Activated T-helper 2 cell treated with anti-CD3 and anti-CD28 coated beads, Interferon-gamma antibody, Interleukin-2, Interleukin-4, amounts not matched to agents 10 μg/mL and 5 μg/mL and 100 μg/mL, durations not matched to agents 14 hours and 24 hours and 36 hours (primary cell): ENCODE measurements around the gene CCR2. TPM values are rescaled to one million over a fixed set of nuclear protein-coding genes. Genes with fewer than 3 reads are reported as not detected.
"Not testable (repeated sequence)": the region's sequence is repeated elsewhere in the genome, so short reads cannot be mapped to it uniquely, and the experiment has no call there.

Source experiments
- DNase-seq: peaks from one replicate; pipeline ENCODE4 v3.0.0; 2021; ENCODE audit warnings: low spot score
- H3K27ac Mint-ChIP-seq: one replicate; pipeline ENCODE4 v1.8.0; 2021; ENCODE audit warnings: mixed read lengths
- H3K27me3 Mint-ChIP-seq: one replicate; pipeline ENCODE4 v1.8.0; 2021; ENCODE audit warnings: low read depth, mixed read lengths
- H3K36me3 Mint-ChIP-seq: one replicate; pipeline ENCODE4 v1.8.0; 2021; ENCODE audit warnings: low read depth, mixed read lengths
- H3K4me1 Mint-ChIP-seq: one replicate; pipeline ENCODE4 v1.8.0; 2021; ENCODE audit warnings: low read depth, mixed read lengths
- H3K4me3 Mint-ChIP-seq: one replicate; pipeline ENCODE4 v1.8.0; 2021; ENCODE audit warnings: low read depth, mild to moderate bottlenecking, moderate library complexity, mixed read lengths
- H3K9me3 Mint-ChIP-seq: one replicate; pipeline ENCODE4 v1.8.0; 2021; ENCODE audit warnings: mixed read lengths
- intact Hi-C: fragments of 100-400 bp; cut with micrococcal nuclease; formaldehyde crosslinking; loops from one replicate; pipeline ENCODE4 v1.15.1; 2023
- total RNA-seq: library from RNA; stranded (reverse); gene quantifications from 2 replicates; pipeline ENCODE4 v1.2.3, GENCODE V29; 2022

Gene CCR2
- total RNA-seq = 1.1 TPM in 2 replicates

- H3K27ac Mint-ChIP-seq = peak within 1 kb of the TSS; percentile 33
- intact Hi-C loops = loop anchor here (1.0 to 2.0 kb wide), 4 partner anchors 16 to 146 kb away; partner anchors contain the start of genes CCR1 and CCR5
- peaks cover 67% of the 10 kb centered on the region for H3K4me1 Mint-ChIP-seq
Measured at GRCh38 chr3:46353647-46354410, at the start of gene CCR2. TSS of gene CCR2 (plus strand) at chr3:46354111. CDS start at chr3:46357528, 3,417 bp downstream.

GRCh38 chr3:46304739-46305138 is 49.2 kb upstream of the CCR2 start:
- intact Hi-C loops = no loop called here
- H3K27me3 Mint-ChIP-seq = peaks cover 53% of the 10 kb centered on the region
- H3K9me3 Mint-ChIP-seq = no peaks in the 10 kb centered on the region
- no peak overlapping the region for H3K27ac Mint-ChIP-seq
- H3K4me1 Mint-ChIP-seq = peaks cover 20% of the 10 kb centered on the region
- no peak for DNase-seq
- no peak overlapping the region for H3K4me3 Mint-ChIP-seq
- H3K36me3 Mint-ChIP-seq = no peaks in the 10 kb centered on the region

More at GRCh38 chr3:46353647-46354410, at the start of gene CCR2:
- Mint-ChIP-seq H3K4me3 (peak within 1 kb of the TSS; percentile 55), H3K27me3 (peaks cover 61% of the 10 kb centered on the region), H3K36me3 (peaks cover 6% of the 10 kb centered on the region), H3K9me3 (peaks cover 6% of the 10 kb centered on the region)
- no peak for DNase-seq

GRCh38 chr3:46312991-46313390 is 40.9 kb upstream of the CCR2 start:
- Mint-ChIP-seq H3K27ac (no peak overlapping the region), H3K4me1 (peaks cover 10% of the 10 kb centered on the region), H3K36me3 (no peaks in the 10 kb centered on the region), H3K9me3 (peaks cover 12% of the 10 kb centered on the region), H3K4me3 (no peak overlapping the region), H3K27me3 (peaks cover 67% of the 10 kb centered on the region)
- DNase-seq = no peak
- intact Hi-C loops = no loop called here

GRCh38 chr3:46314517-46314916 is 39.4 kb upstream of the CCR2 start:
- intact Hi-C loops = no loop called here
- Mint-ChIP-seq H3K4me3 (no peak overlapping the region), H3K4me1 (peaks cover 10% of the 10 kb centered on the region), H3K27ac (no peak overlapping the region), H3K36me3 (peaks cover 4% of the 10 kb centered on the region), H3K27me3 (peaks cover 65% of the 10 kb centered on the region), H3K9me3 (peaks cover 17% of the 10 kb centered on the region)
- DNase-seq = no peak

GRCh38 chr3:46316206-46316605 is 37.7 kb upstream of the CCR2 start:
- Mint-ChIP-seq H3K9me3 (peaks cover 17% of the 10 kb centered on the region), H3K4me1 (peaks cover 10% of the 10 kb centered on the region), H3K27me3 (peaks cover 59% of the 10 kb centered on the region), H3K27ac (no peak overlapping the region), H3K36me3 (peaks cover 4% of the 10 kb centered on the region), H3K4me3 (no peak overlapping the region)
- DNase-seq = no peak
- intact Hi-C loops = no loop called here

- Mint-ChIP-seq H3K4me1 (peaks cover 10% of the 10 kb centered on the region), H3K36me3 (peaks cover 4% of the 10 kb centered on the region), H3K9me3 (peaks cover 17% of the 10 kb centered on the region), H3K4me3 (no peak overlapping the region), H3K27ac (no peak overlapping the region), H3K27me3 (peaks cover 62% of the 10 kb centered on the region)
- no peak for DNase-seq
- intact Hi-C loops = no loop called here
Measured at GRCh38 chr3:46318207-46318927, 35.5 kb upstream of the CCR2 start.

GRCh38 chr3:46321461-46322104 is 32.3 kb upstream of the CCR2 start:
- Mint-ChIP-seq H3K4me1 (no peaks in the 10 kb centered on the region), H3K27me3 (peaks cover 52% of the 10 kb centered on the region), H3K36me3 (peaks cover 4% of the 10 kb centered on the region), H3K4me3 (no peak overlapping the region), H3K9me3 (peaks cover 17% of the 10 kb centered on the region), H3K27ac (no peak overlapping the region)
- DNase-seq = no peak
- intact Hi-C loops = no loop called here

- intact Hi-C loops = no loop called here
- DNase-seq = no peak
- Mint-ChIP-seq H3K4me3 (no peak overlapping the region), H3K36me3 (no peaks in the 10 kb centered on the region), H3K4me1 (no peaks in the 10 kb centered on the region), H3K27ac (no peak overlapping the region), H3K27me3 (peaks cover 32% of the 10 kb centered on the region), H3K9me3 (no peaks in the 10 kb centered on the region)
Measured at GRCh38 chr3:46324036-46324435, 29.9 kb upstream of the CCR2 start.

GRCh38 chr3:46325645-46326300 is 28.1 kb upstream of the CCR2 start:
- Mint-ChIP-seq H3K4me1 (no peaks in the 10 kb centered on the region), H3K27ac (no peak overlapping the region), H3K9me3 (no peaks in the 10 kb centered on the region), H3K27me3 (peaks cover 25% of the 10 kb centered on the region), H3K36me3 (no peaks in the 10 kb centered on the region), H3K4me3 (no peak overlapping the region)
- no peak for DNase-seq
- intact Hi-C loops = no loop called here

- not testable (repeated sequence) for DNase-seq
Measured at GRCh38 chr3:46330676-46331075, 23.2 kb upstream of the CCR2 start.

GRCh38 chr3:46334741-46335478 is 19.0 kb upstream of the CCR2 start:
- intact Hi-C loops = loop anchor here (2.0 kb wide), 2 partner anchors 14 to 40 kb away; no protein-coding TSS in a partner anchor
- no peak overlapping the region for H3K4me3 Mint-ChIP-seq
- DNase-seq = no peak
- H3K4me1 Mint-ChIP-seq = peaks cover 5% of the 10 kb centered on the region
- peaks cover 37% of the 10 kb centered on the region for H3K9me3 Mint-ChIP-seq
- H3K27ac Mint-ChIP-seq = no peak overlapping the region
- H3K36me3 Mint-ChIP-seq = peaks cover 21% of the 10 kb centered on the region
- peaks cover 44% of the 10 kb centered on the region for H3K27me3 Mint-ChIP-seq

More at GRCh38 chr3:46330676-46331075, 23.2 kb upstream of the CCR2 start:
- H3K27ac Mint-ChIP-seq, H3K4me1 Mint-ChIP-seq, H3K9me3 Mint-ChIP-seq, H3K4me3 Mint-ChIP-seq, H3K36me3 Mint-ChIP-seq, intact Hi-C loops: not testable (repeated sequence)
- H3K27me3 Mint-ChIP-seq = peaks cover 32% of the 10 kb centered on the region

- Mint-ChIP-seq H3K4me1 (peaks cover 5% of the 10 kb centered on the region), H3K27ac (no peak overlapping the region), H3K9me3 (peaks cover 43% of the 10 kb centered on the region), H3K27me3 (peaks cover 46% of the 10 kb centered on the region), H3K4me3 (no peak overlapping the region), H3K36me3 (peaks cover 23% of the 10 kb centered on the region)
- intact Hi-C loops = loop anchor here (2.0 kb wide), 2 partner anchors 13 to 41 kb away; no protein-coding TSS in a partner anchor
- DNase-seq = no peak
Measured at GRCh38 chr3:46335541-46335940, 18.4 kb upstream of the CCR2 start.
